ENCODE data around the gene ZNF219. TPM values are rescaled to one million over a fixed set of nuclear protein-coding genes. Genes with fewer than 3 reads are reported as not detected.

Gene ZNF219
- polyA plus RNA-seq, 4 donors, result 19.0 to 44.2 (median 36.0) TPM

DNA sequence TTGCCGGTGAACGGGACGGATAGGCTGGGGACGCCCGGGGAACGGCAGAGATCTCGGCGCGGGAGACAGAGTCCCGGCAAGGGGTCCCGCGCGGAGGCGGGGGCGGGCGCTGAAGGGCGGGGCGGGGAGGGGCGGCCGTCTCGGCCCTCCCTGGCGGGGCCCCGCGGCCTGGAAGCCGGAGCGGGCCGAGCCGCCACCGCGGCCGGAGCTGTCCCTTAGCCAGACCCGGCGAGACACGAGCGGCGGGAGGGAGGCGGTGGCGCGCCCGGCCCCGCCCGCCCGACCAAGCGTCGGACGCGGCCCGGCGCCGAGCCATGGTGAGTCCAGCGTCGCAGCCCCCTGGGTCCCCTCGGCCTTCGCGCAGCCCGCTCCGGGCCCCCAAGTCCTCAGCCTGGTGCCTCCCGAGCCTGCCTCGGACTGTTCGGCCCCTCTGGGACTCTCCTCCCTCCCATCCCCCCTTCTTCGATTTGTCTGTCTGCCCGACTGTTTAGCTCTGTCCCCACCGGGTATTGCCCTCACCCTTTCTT lies 28.3 kb downstream of the ZNF219 start, which contains the start of gene ARHGEF40:
Gene ARHGEF40, plus strand, starts transcription at position 222 of the 527 bp plus-strand sequence. Its CDS starts 93 bp downstream, at position 315.
- peak; percentile 34 to 53 (median 46) for DNase-seq (ENCODE audit: low read depth in 4 of 4, low spot score in 2 of 4)

DNA sequence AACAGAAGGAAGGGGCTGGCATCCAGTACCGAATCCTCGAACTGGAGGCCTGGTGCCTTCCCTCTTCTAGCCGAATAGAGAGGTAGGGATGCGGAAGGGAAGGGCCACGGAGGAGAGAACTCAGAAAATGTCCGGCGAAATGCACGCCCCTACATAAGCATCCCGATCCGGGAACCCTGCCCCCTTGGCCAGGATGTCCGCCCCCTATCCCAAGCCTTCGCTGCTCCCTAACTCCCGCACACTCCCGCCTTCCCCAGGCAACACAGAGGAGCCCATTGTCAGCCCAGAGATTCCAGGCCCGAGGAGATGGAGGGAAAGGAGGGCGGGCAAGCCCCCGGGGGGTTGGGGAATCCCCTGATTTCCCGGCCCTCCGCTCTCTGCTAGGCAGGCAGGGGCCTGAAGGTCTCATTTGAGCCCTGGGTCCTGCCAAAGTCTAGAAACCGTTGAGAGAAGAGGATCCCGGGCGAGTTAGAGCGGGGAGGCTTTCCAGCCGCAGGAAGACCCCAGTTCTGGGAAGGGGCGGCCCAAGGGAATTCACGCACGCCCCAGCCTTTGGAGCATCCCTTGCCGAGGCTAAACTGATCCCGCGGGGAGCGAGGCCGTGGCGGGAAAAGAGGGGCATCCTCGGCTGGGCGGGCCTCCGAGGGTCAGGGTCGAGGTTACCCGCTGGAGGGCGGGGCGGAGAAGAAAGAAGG lies 28.9 kb downstream of the ZNF219 start:
- peak; percentile 28 to 65 (median 42) for DNase-seq (ENCODE audit: low read depth in 4 of 4, low spot score in 2 of 4)

DNA sequence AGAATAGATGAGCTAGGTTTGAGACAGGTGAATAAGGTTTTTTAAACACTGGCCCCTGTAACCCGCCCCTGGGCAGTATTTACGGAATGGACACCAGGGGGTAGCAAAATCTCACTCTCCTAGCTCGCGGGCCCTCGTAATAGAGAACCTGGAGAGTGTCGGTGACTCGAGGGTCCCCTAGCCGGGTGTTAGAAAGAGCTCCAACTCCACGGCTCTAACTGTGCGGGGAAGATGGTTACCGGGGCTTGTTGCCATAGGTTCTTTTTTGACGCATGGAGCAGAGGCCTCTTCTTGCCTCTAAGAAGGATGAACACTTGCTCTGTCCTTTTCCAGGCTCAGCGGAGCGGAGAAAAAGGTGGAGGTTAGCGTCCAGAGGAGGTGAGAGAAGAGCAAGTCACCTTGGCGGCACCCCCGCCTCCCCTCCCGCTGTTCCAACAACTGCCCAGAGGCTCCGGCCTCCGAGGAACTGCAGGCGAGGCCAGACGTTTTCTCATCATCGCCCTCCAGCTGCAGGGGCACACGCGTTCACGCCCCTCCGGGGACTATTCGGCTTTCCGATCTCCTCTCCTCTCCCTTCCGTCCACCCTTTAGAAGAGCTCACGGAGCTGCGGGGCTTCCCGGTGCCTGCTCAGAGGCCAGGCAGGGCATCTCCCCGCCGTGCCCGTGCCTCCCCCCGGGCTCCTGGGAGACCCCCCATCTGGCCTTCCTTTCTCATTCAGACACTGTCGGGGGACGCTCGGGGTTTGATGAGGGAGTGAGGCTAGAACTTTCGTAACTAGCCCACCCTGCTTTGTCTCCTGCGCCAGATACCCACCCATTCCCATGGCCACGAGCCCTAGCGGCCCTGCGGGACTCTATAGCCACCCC lies 29.7 kb downstream of the ZNF219 start:
- DNase-seq (ENCODE audit: low read depth in 4 of 4, low spot score in 2 of 4), result peak in 3 of 4 donors; percentile 43 to 67 (median 48)

DNA sequence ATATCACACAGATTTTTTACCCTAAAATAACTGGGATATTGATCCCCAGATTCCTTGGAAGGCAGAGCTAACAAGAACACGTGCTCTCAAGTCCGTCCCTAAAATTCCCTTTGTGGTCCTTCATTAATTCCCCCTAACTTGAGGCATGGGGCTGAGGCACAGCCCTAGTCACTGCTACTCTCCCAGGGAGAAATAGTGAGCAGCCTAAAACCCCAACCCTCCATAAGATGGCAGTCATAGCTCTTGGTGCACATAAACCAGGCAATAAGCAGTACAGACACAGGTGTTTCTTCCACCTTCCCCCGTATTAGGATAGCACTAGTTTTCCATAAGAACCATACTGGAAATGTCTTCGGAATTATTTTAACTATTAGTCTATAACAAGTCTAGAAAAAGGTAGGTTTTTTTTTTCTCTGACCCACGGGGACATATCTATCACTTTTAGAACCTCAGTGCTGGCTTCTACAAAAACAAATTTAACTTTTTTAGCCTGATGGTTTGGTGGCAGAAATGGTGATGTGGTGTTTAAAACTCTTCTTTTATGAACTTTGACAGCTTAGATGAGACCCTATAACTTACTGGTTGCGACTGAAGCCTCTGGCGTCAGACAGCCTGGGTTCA lies 31.5 kb downstream of the ZNF219 start:
- no peak for DNase-seq (ENCODE audit: low read depth in 4 of 4, low spot score in 2 of 4)

DNA sequence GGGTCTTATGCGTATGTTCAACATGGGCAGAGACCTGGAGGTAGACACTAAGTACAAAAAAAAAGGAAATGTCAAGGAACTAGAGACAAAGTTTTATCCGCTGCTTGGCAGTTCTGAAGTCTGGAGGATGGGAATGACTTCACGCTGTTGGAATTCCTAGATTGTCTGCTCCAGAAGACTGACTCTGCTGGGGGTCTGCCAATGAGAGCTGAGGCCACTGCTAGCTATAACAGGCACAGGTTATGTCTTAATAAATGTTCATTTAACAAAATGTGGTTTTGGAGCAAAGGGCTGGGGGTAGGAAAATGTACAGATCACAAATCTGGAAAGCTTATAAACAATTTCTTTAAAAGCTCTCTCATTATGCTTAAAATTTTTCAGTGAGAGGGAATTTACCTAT lies 35.0 kb downstream of the ZNF219 start:
- DNase-seq (ENCODE audit: low read depth in 4 of 4, low spot score in 2 of 4), result no peak

- DNase-seq (ENCODE audit: low read depth in 4 of 4, low spot score in 2 of 4), result no peak
These were observed 37.1 kb downstream of the ZNF219 start for GRCh38 chr14:21061347-21061668.

DNA sequence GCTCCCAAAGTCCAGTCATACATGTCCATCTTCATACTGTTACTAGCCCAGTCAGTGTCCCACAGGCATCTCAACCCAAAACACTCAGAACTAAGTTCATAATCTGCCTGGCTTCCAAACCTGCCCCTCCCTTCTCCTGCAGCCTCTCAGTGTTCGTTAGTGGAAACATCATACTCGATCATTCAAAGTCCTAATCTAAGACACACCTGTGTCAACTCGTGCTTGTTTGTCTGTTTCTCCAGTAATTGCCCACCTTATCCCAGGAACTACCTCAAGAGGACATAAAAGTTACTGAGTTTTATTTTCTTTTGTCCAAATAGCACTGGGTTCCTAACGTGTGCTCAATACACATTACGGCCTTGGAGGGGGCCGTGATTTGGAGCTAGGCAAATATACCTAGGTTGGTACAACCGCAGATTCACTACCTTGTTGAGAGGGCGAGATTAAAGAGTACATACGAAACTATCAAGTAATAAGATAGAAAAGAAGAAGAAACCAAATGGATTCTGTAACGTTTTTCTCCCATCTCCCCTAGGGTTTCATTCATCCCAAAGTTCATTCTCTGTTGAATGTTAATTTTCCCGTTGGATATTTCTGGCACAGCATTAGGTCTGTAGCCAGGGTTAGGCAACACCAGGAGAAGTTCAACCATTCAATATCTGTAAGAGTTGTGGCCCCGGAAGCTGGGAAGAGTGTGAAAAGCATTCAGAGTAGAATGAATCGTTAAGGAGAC lies 37.7 kb downstream of the ZNF219 start:
- DNase-seq (ENCODE audit: low read depth in 4 of 4, low spot score in 2 of 4), result no peak

DNA sequence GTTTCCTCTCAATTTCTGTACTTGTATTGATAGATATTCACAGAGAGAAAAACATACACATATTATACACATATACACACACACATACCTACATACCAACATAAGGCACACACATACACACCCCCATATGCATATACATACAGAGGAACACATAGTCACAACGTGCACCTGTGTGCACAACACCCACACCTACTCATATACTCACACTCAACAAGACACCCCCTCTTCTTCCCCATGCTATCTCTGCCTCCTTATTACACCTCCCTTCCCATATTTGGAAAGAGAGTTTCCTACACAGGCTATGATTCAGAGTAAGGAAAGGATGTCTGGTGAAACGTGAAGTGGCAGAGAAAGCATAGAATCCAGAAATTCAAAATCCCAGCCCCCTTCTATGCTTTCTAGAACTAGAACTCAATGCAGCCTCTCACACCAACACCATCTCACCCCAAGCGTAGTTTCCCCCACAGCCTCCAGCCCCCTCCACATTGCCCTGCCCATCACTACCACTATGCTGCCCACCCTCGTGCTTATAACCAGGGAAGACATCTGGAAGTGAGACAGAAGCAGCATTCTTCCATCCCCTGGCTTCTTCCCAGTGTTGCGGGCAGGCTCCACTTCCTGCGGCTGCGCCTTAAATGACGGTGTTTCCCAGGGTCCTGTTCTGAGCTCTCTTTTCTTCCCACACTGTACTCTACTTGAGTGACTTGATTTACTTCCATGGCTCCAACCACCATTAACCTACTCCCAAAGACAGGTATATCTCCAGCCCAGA lies 38.4 kb downstream of the ZNF219 start:
- DNase-seq (ENCODE audit: low read depth in 4 of 4, low spot score in 2 of 4), result no peak

DNA sequence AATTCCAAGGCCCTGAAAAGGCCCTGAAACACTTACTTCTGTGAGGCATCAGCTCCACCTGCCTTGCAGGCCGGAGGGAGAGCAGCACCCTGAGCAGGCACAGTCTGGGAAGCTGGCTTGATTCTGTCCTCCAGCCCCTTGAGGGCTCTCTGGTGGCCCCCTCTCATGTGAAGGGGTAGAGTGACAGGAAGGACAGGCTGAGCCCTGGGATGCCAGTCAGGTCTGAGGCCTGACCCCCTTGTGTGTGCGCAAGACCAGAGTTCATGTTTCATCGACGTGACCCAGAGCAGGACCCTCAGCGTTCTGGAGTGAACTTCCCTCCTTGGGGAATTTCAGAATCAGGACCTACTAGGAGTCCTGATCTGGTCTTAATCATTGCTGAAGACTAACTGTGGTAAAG lies 39.6 kb downstream of the ZNF219 start:
- DNase-seq (ENCODE audit: low read depth in 4 of 4, low spot score in 2 of 4), result no peak

GRCh38 chr14:21057803-21058675 lies 40.4 kb downstream of the ZNF219 start, which contains the start of gene RNASE8:
RNASE8 (plus strand) TSS chr14:21057822; CDS start chr14:21057893, 71 bp downstream.
- no peak for DNase-seq (ENCODE audit: low read depth in 4 of 4, low spot score in 2 of 4)

DNA sequence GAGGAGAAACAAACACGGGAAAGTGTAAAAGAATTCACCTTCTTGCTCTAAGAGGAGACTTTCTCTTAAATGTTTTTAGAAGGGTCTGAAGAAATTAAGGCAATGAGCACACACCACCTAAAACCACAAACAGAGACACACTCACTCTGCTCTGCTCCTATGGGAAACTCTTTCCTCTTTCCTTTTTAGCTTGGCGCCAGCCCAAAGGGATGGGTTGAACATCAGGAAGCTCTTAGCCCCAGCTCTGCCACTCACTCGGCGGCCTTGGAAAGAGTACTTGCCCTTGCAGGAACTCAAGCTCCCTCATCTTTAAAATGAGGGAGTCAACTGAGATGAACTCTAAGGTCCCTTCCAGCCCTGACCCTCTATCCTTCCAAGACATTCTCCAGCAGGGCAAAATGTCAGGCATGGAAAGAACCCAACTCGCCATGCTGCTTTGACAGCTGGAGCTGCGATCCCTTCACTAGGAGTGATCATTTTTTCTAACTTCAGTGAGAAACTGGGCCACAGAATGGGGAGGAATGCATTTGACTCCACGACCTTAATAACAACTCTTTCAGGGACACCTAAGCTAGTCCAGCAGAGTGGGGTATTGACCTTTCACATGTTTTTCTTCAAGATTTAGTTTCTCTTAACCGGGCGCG lies 41.8 kb downstream of the ZNF219 start:
- no peak for DNase-seq (ENCODE audit: low read depth in 4 of 4, low spot score in 2 of 4)

DNA sequence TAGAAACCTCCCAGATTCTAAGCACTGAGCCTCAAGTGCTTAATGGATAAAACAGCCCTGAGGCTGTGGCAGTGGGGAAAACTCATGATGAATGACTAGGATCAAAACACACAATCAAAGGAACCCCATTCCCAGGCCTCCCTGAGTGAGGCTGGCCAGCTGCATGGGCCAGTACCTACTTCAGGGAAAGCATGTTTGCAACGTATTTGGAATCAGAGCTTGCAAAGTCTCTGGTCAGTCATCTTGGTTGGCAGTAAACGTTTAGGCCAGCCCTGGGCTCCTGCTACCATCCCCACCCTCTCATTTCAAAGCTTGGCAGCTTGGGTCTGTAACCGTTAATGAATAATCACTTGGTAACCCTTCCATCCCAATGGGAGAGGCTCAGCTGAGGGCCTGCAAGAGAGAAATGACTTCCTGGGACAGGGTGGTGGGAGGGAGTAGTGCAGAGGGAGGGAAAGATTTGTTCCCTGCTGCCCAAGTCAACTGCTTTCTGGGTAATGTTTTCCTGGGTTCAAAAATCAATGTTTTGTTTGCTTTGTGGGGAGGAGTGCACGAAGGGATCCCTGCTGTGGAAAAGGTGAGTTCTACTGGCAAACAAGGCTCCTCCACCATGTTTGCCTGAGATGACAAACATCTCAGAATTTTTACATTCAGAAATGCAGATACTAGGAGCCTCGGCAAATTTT lies 42.9 kb downstream of the ZNF219 start:
- DNase-seq (ENCODE audit: low read depth in 4 of 4, low spot score in 2 of 4), result no peak

DNA sequence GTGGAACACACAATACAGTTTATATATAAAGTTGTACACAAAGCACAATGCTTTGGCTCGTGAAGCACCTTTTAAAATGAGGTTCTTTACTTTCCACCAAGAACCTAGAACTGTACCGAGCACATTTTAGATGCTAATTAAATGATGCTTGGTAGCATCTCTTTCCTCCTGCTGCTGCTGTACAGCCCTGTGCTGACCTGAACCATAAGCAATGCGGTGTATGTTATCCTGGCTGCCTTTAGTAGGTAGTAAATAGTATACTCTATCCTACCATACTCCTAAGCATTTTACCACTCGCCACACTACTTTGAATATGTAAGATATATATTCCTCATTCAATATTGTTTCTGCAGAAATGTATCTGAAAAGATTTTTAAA lies 43.7 kb downstream of the ZNF219 start:
- DNase-seq (ENCODE audit: low read depth in 4 of 4, low spot score in 2 of 4), result no peak

DNA sequence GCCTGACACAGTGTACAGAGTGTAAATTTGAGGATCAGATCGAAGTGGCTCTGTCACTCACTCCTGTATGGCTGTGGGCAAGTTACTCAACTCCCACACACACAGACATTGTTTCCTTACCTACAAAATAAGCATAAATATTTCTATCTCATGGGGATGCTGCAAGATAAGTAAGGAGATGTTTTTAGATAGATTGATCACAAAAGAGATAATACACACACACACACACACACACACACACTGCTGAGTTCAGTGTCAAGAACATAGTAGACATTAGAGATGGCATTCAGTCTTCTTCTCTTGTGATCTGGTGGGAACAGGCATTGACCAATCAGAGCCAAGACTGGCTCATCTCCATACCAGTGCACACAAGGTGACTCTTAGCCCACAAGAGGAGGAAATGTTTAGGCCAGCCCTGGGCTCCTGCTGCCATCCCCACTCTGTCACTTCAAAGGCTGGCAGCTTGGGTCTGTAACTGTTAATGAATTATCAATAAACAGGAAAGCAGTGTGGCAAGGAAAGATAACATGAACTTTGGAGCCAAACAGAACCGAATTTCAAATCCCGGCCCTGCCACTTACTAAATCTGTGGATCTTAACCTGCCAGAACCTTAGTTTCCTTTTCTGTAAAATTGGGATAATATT lies 44.2 kb downstream of the ZNF219 start:
- no peak for DNase-seq (ENCODE audit: low read depth in 4 of 4, low spot score in 2 of 4)

- DNase-seq (ENCODE audit: low read depth in 4 of 4, low spot score in 2 of 4), result no peak
These were observed 45.0 kb downstream of the ZNF219 start for GRCh38 chr14:21053184-21054122.

GRCh38 chr14:21050597-21050996 lies 47.9 kb downstream of the ZNF219 start:
- no peak for DNase-seq (ENCODE audit: low read depth in 4 of 4, low spot score in 2 of 4)
